ENCODE measurements around the gene SMAD1. TPM values are rescaled to one million over a fixed set of nuclear protein-coding genes. Genes with fewer than 3 reads are reported as not detected.

SMAD1 gene
- total and polyA plus RNA-seq, 2 of the 4 experiments (the other 2 are of a cell fraction) = 11.6 to 17.6 TPM

DNA sequence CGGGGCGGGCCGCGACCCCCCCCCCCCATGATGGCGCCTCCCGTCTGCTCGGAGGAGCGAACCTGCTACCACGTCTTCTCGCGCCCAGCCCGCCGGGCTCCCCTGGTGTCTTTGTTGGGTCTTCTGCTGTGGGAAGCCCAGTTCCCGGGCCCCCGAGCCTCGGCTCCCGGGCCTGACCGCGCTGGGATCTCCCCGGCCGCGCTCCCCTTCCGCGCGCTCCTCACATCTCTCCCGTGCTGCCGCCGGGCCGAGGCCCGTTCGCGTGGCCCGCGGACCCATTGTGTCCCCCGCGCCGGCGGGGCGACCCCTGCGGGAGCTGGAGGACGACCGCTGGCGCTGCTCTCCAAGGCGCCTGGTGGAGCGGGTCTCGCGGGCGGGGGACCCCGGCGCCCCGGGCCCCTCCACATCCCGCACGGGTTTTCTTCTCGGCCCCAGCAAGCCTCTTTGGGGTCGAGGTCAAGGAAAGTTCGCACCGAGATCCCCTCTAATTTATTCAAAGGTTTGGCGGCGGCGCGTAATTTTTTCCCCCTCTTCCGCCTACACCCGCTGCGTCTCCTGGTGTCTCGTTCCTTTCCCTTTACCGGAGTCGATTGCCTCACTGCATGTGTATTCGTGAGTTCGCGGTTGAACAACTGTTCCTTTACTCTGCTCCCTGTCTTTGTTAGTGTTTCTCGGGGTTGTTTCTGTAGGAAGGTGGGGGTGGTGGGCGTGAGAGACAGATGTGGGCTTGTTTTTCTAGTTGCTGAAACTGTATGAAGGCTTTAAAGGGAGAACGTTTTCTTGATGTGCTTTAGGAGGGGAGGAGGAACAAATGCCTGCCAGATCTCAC, 770 bp downstream of the SMAD1 start:
- ATAC-seq (ENCODE audit: low read depth) (peak; percentile 64), DNase-seq (peak; percentile 86)
- peaks cover 9% of the 10 kb centered on the region; the same call in 1 of the 2 replicates for H4K20me1 ChIP-seq (ENCODE audit: insufficient read depth, low read length)

More for the DNA sequence above, 770 bp downstream of the SMAD1 start:
- Histone ChIP-seq H3K4me3 (ENCODE audit: insufficient read depth, low read depth, low read length) (peak overlapping the region; percentile 56), H2BK15ac (ENCODE audit: low read depth, low read length) (no peak overlapping the region; the same call in 2 of the 3 replicates), H2BK20ac (ENCODE audit: low read depth, low read length) (no peak overlapping the region), H2AK9ac (replicated peaks; ENCODE audit: low read depth, low read length, poor library complexity) (peak overlapping the region; percentile 68), H3K27me3 (ENCODE audit: control insufficient read depth, insufficient read depth, low read length) (no peaks in the 10 kb centered on the region), H4K5ac (ENCODE audit: low read depth, low read length) (peak overlapping the region; percentile 3; the same call in 1 of the 2 replicates), H3K4me1 (ENCODE audit: control insufficient read depth, insufficient read depth, low read length) (peaks cover 2% of the 10 kb centered on the region; the same call in 1 of the 2 replicates), H3K27ac (ENCODE audit: insufficient read depth, low read length) (peak overlapping the region; percentile 83), H3K9ac (ENCODE audit: low read depth, low read length) (peak overlapping the region; percentile 90), H3K79me1 (ENCODE audit: low read depth in 1 of 2, low read length in 2 of 2) (peaks cover 13 to 23% of the 10 kb centered on the region in 2 experiments; a peak in 3 of 4 replicates), H3K36me3 (ENCODE audit: control insufficient read depth, insufficient read depth, low read length) (no peaks in the 10 kb centered on the region), H3K14ac (replicated peaks; ENCODE audit: low read depth, low read length) (peak overlapping the region; percentile 2; the same call in 1 of the 2 replicates), H3K4me2 (ENCODE audit: low read depth, low read length) (peak overlapping the region; percentile 84), H4K8ac (ENCODE audit: low read depth in 2 of 2, low read length in 2 of 2) (peak overlapping the region in 1 of 2 experiments; percentile 11; a peak in 2 of 4 replicates), H3K4ac (ENCODE audit: low read depth, low read length) (peak overlapping the region; percentile 3), H2AK5ac (ENCODE audit: low read depth, low read length) (no peak overlapping the region; the same call in 1 of the 2 replicates), H2AFZ (replicated peaks; ENCODE audit: low read length, poor library complexity) (peak overlapping the region; percentile 83), H4K91ac (ENCODE audit: insufficient read depth, low read depth, low read length) (no peak overlapping the region), H2BK5ac (ENCODE audit: low read depth, low read length, poor library complexity, severe bottlenecking) (peak overlapping the region; percentile 73), H3K56ac (ENCODE audit: extremely low read depth, insufficient read depth, low read length) (peak overlapping the region; percentile 63), H2BK120ac (ENCODE audit: low read depth, low read length) (peak overlapping the region; percentile 5), H3K18ac (ENCODE audit: low read depth, low read length) (peak overlapping the region; percentile 69), H3K23ac (ENCODE audit: low read depth, low read length) (peak overlapping the region; percentile 61; the same call in 1 of the 2 replicates), H3K9me3 (ENCODE audit: control insufficient read depth, insufficient read depth, low read length) (no peaks in the 10 kb centered on the region), H3K9me1 (ENCODE audit: insufficient read depth, low read length) (no peaks in the 10 kb centered on the region)
- intact Hi-C loops (cut with micrococcal nuclease) = loop anchor here (2.0 to 10.0 kb wide), 7 partner anchors 74 to 456 kb away; partner anchors contain the start of genes ABCE1, ANAPC10, MMAA and OTUD4
- POLR2A ChIA-PET (ENCODE audit: unreplicated experiment) = no interaction called here
- TF ChIP-seq BHLHE40 (IDR thresholded peaks at IDR 0.05; ENCODE audit: low read depth, low read length) (peak; percentile 61; the same call in 1 of the 2 replicates), POLR2A (IDR thresholded peaks at IDR 0.05; ENCODE audit: low read depth, low read length) (peak; percentile 42; the same call in 1 of the 2 replicates), CEBPB (IDR thresholded peaks at IDR 0.05; ENCODE audit: low read depth, low read length) (peak; percentile 91)
- TF ChIP-seq, protein P1, sequence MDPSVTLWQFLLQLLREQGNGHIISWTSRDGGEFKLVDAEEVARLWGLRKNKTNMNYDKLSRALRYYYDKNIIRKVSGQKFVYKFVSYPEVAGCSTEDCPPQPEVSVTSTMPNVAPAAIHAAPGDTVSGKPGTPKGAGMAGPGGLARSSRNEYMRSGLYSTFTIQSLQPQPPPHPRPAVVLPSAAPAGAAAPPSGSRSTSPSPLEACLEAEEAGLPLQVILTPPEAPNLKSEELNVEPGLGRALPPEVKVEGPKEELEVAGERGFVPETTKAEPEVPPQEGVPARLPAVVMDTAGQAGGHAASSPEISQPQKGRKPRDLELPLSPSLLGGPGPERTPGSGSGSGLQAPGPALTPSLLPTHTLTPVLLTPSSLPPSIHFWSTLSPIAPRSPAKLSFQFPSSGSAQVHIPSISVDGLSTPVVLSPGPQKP (IDR thresholded peaks at IDR 0.05; ENCODE audit: borderline replicate concordance, low read depth, low read length) = no peak
- CTCF ChIA-PET = interaction anchor here (0.7 kb wide), 1 partner anchor 249 kb away, joined by 3 read pairs; no protein-coding TSS in a partner anchor
- WGBS, 2 experiments (ENCODE audit: extremely low coverage in 2 of 2, insufficient read length in 1 of 2) = 4% methylated on average over 15 of the region's 73 CpGs; no CpG with 5 or more reads in 1 of the 2 experiments
- in situ Hi-C loops (cut with MboI; ENCODE audit: low sequenced_read_pairs) = loop anchor here (10.0 kb wide), 1 partner anchor 122 kb away; no protein-coding TSS in a partner anchor
- dilution Hi-C loops (cut with HindIII; ENCODE audit: low sequenced_read_pairs, unreplicated experiment) = no loop called here
- BruUV-seq (replicated peaks) = no TSS peak
